T47D (cell line): ENCODE measurements around the gene PSME3IP1.
"Not testable (repeated sequence)": the region's sequence is repeated elsewhere in the genome, so short reads cannot be mapped to it uniquely, and the experiment has no call there.

Experiments used
- DNase-seq, 2 experiments: peaks; one replicate each; pipeline versions ENCODE4 v3.0.0 to v3.0.0-alpha.2; 2011 to 2012; ENCODE audit warnings: low read depth in 1 of 2, low spot score in 1 of 2
- JUND ChIP-seq: IDR thresholded peaks from 2 replicates; pipeline ENCODE4 v1.6.1; 2012; ENCODE audit warnings: low read depth
- in situ Hi-C: cut with HindIII; loops from 2 replicates; pipeline ENCODE4 v1.10.0; 2016; ENCODE audit warnings: low sequenced_read_pairs, low pct_unique_long_range_greater_than_20kb

Gene PSME3IP1

DNA sequence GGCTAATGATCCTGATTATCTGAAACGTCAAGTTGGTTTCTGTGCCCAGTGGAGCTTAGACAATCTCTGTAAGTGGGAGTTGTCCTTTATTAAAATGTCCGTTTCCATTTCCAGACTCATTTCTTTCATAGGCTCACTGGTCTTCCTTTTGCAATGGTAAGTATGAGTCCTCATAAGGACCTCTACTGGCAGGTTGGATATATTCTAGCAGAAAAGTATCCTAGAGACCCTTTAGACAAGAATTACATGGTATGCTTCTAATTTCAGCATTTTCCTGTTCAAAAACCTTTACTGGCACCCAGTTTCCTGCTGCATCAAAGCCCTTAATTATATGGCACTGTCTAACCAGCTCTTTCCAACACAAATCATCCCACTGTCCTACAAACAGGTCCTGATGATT lies 31.1 kb upstream of the PSME3IP1 start:
- no peak for TF ChIP-seq JUND
- DNase-seq: no peak
- in situ Hi-C loops: no loop called here

DNA sequence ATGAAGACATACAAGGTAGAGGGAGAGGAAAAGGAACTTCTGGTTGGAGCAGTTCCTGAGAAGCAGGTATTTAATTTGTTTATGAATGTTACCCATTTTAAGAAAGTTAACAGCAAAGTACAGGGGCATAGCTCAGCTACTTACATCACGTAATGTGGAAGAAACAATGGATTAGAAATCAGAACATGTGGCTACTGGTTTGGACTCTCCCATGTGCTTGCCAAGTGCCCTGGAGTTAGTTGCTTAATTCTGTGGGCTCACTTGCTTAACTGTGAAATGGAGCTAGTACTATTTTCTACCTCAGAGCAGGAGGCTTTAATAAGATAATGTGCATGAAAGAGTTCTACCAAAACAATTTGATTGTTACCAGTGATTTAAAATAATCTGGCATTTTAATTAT lies 27.6 kb upstream of the PSME3IP1 start:
- TF ChIP-seq JUND: no peak
- in situ Hi-C loops: no loop called here
- DNase-seq: no peak

DNA sequence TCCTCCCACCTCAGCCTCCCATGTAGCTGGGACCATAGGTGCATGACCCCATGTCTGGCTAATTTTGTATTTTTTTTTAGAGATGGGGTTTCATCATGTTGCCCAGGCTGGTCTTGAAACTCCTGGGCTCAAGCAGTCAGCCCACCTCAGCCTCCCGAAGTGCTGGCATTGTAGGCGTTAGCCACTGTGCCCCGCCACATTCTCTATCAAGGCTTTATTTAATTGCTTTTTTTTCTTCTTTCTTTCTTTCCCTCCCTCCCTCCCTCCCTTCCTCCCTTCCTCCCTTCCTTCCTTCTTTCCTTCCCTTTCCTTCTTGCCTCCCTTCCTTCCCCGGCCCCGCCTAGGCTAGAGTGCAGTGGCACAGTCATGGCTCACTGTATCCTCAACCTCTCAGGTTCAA lies 23.9 kb upstream of the PSME3IP1 start:
- in situ Hi-C loops: no loop called here
- TF ChIP-seq JUND: no peak
- DNase-seq: no peak

DNA sequence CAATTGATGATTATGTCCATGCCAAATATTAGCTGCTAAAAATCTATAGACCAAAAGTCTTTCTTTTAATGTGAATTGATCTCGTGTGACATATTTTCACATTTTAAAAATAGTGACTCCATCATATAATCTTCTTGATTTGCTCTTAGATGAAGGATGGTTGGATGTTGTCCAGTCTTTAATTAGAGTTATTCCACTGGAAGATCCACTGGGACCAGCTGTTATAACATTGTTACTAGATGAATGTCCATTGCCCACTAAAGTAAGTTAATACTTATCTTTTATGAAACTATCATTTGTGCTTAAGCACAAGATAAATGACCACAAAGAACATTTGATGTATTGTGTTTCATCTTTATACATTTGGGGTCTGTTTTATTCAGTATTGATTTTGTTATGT lies 23.1 kb upstream of the PSME3IP1 start:
- TF ChIP-seq JUND: no peak
- DNase-seq: no peak
- in situ Hi-C loops: no loop called here

DNA sequence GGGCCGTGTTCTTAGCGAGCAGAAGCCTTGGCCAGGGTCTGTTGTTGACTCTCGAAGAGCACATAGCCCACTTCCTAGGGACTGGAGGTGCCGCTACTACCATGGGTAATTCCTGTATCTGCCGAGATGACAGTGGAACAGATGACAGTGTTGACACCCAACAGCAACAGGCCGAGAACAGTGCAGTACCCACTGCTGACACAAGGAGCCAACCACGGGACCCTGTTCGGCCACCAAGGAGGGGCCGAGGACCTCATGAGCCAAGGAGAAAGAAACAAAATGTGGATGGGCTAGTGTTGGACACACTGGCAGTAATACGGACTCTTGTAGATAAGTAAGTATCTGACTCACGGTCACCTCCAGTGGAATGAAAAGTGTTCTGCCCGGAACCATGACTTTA lies 18.8 kb upstream of the PSME3IP1 start:
- no peak for DNase-seq
- TF ChIP-seq JUND: no peak
- in situ Hi-C loops: no loop called here

DNA sequence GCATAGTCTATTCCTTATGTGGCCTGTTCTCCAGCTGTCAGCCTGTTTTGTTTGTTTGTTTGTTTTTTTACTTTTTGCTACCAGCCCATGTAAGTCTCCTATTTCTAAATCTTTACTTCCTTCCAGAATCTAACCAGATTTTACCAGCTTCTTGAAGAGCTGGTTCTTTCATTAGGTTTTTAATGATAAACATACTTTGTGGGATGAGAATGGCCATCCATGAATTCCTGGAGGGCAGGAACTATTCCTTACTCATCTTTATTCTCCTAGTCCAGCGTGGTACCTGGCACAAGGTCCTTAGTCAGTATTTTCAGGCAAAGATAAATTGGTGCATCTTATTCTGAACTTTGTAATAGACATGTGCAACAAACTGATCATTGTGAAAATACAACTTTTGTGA lies 17.6 kb upstream of the PSME3IP1 start:
- no peak for DNase-seq
- in situ Hi-C loops: no loop called here
- TF ChIP-seq JUND: no peak

DNA sequence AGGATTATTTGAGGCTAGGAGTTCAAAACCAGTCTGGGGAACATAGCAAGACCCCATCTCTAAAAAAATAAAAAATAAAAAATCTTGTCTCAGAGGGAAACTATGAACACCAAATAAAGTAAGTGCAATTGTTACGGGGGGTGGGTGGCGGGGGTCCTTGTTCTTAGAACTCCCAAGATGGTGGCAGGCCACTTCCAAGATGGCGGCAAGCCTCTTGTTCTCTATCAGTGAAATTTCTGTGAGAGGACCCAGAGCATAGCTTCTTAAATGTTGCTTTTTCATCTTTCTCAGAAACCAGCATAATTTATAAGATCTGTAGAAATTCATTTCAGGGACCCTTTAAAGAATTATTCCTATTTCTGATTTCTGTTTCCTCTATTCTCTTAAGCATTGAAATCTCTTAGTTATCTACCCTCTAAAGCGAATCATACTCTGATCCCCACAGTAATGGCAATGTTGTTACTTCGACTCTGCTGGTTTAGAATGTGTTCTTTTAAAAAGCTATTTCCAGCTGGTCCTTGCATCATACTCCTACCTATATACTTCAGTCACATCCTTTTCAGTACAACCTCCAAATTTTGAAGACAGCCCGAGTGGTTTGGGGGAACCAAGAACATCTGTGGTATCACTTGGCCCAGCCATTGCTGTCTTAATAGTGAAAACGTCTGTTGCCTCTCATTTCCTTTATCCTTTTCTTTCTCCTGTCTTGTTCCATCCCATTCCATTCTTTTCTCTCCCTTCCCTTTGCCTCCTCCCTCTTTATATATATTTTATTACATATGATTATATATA lies 16.5 kb upstream of the PSME3IP1 start:
- DNase-seq: no peak
- no peak for TF ChIP-seq JUND
- in situ Hi-C loops: no loop called here

DNA sequence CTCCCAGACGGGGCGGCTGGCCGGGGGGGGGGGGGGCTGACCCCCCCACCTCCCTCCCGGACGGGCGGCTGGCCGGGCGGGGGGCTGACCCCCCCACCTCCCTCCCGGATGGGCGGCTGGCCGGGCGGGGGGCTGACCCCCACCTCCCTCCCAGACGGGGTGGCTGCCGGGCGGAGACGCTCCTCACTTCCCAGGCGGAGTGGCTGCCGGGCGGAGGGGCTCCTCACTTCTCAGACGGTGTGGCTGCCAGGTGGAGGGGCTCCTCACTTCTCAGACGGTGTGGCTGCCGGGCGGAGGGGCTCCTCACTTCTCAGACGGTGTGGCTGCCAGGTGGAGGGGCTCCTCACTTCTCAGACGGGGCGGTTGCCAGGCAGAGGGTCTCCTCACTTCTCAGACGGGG lies 15.1 kb upstream of the PSME3IP1 start:
- in situ Hi-C loops, DNase-seq: not testable (repeated sequence)

DNA sequence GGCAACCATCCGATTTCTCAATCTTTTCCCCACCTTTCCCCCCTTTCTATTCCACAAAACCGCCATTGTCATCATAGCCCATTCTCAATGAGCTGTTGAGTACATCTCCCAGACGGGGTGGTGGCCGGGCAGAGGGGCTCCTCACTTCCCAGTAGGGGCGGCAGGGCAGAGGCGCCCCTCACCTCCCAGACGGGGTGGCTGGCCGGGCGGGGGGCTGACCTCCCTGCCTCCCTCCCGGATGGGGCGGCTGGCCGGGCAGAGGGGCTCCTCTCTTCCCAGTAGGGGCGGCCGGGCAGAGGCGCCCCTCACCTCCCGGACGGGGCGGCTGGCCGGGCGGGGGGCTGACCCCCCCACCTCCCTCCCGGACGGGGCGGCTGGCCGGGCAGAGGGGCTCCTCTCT lies 14.5 kb upstream of the PSME3IP1 start:
- in situ Hi-C loops, DNase-seq: not testable (repeated sequence)

DNA sequence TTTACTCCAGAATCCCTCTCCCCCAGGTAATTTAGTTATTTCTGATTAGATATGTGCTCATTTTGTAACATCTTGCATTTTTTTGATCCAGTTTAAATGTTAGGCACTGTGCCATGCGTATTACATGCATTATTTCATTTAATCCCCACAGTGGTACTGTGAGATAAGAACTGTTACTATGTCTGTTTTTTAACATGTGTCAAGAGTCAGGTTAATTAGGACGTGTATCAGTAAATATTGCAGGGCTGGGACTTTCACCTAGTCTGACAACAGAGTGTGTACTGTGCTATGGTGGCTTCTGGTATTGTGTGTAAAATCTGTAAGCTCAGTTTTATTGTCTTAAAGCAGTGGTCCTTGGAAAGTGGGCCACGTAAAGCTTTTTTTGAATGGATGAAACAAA lies 10.9 kb upstream of the PSME3IP1 start:
- DNase-seq: no peak
- in situ Hi-C loops: no loop called here

DNA sequence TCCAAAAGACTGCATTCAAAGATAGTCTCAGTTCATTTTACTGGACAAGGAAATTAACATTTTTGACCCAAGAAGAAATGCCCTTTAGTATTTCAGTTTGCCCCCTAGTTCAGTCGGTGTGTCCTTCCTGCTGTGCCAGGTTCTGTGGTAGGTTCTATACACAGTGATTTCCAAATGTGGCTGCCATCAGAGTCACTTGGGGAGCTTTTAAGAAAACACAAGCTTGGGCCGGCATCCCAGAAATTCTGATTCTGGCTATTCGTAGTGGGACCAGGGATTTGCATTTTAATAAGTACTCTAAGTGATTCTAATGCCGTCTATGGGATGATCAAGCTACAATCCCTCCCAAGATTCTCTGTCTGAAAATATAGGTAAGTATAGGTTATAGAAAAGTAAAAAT lies 10.4 kb upstream of the PSME3IP1 start:
- no peak for TF ChIP-seq JUND
- DNase-seq: no peak
- in situ Hi-C loops: no loop called here

More for the DNA sequence above, 10.9 kb upstream of the PSME3IP1 start:
- no peak for TF ChIP-seq JUND

DNA sequence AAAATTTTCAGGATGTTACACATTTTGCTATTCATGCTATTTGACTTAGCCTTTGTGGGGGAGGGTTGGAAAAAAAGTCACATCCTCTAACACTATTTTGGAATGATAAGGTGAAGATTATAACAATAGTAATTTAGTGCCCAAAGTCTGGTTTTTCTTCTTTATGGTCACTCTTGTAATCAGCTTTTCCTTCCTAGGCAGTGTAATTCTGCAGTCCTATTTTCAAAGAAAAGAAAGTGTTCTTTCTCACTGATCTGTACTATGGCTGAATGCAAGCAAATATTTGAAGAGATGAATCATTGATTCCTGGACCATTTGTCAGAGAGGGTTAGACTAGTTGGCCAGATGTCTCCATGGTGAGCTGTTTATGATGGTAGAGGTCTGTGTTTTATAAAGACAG lies 8.7 kb upstream of the PSME3IP1 start:
- in situ Hi-C loops: no loop called here
- no peak for TF ChIP-seq JUND
- DNase-seq: peak in 1 of 2 experiments; percentile 16

DNA sequence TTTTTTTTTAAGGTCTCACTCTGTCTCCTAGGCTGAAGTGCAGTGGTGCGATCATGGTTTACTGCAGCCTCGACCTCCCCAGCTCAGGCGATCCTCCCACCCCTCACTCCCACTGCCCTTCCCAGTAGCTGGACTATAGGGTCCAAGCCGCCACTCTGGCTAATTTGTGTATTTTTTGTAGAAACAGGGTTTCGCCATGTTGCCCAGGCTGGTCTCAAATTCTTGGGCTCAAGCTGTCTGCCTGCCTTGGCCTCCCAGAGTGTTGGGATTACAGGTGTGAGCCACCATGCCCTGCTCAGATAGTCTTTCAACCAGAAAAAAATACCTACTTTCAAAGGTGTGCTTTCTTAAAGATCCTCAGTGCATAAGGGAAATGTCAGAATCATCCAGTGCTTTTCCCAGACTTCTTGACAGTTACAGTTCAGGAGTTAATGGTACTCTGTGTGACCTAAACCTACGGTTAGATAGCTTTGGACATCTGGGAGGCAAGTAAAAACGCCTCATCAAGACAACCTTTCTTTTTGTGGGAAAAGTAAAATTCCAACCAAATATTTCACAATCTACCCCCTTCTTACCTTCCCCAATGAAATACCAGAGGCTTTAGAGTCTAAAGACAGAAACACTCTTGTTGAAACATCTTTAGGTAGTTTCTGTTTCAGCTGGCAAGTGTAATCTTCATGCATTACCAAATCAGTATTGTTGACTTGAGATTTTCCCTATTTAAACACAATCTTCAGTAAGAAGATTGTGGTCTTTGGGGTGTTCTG lies 7.1 kb upstream of the PSME3IP1 start:
- DNase-seq: no peak
- no peak for TF ChIP-seq JUND
- in situ Hi-C loops: no loop called here
